Measurements from ENCODE around the gene TTC27.

Gene TTC27

GRCh38 chr2:32671885-32672533, 44.2 kb downstream of the TTC27 start:
- DNase-seq = no peak

DNA sequence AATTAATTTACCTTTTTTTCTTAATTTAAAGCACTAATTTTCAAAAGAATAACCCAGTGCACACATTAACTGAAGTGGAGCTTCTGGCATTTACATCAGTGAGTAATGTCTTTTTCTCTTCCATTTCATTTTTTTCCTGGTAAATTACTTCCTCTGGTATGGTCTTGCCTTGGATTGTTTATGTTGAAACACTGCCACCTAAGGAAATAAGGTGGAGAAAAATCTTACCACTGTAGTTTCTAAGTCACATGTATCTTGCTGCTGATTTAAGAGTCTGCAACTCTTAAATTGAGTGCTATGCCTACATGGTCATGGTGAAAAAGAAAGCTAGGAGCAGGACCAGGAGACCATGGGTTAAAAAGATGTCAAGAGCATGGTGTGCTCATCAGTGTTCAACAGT, 51.0 kb downstream of the TTC27 start:
- DNase-seq = no peak

DNA sequence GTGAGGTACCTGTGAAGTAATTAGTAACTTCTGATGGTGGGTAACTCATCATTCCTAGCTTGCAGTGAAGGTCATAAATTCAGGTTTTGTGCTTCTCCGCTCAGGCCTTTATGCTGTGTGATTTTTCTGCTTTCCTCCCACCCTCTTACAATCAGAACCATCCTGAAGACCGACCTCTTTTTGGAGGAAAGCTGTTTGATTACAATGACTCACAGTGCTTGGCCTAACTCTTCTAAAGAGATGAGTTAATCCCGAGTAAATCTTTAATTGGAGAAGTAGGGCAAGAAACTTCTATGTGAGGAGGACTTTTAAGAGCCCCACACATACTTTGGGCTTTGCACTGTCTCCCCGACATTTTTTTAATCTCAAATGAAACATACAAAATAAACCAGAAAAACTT, 53.1 kb downstream of the TTC27 start:
- no peak for DNase-seq

DNA sequence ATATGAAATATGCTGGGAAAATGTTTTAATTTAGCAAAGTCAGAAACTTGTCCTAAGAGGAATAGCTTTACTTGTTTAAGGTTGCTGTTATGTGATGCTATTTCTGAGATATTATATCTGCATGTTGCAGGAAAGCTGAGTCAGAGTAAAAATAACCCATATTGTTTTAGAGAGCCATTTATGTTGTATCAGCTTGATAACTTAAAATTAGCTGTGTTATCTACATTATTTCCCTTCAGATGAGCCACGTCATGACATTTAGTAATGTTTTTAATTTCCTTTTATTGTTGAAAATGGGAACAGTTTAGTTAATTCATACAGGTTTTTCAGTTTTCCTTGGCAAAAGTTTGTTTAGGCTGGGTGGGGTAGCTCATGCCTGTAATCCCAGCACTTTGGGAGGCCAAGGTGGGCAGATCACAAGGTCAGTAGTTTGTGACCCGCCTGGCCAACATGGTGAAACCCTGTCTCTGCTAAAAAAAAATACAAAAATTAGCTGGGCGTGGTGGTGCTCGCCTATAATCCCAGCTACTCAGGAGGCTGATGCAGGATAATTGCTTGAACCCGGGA, 55.8 kb downstream of the TTC27 start:
- DNase-seq = no peak

DNA sequence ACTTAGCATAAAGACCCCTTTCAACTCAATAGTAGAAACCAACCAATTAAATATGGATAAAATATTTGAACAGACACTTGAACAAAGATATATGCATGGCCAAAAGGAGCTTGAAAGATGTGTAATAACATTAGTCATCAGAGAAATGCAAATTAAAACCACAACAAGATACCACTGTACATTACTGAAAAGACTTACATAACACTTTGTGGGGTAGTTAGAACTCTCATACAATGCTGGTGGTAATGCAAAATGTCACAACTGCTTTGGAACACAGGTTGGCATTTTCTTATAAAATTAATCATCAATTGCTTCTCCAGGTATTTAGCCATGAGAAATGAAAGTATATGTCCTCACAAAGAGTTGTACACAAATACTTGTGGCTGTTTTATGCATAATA, 60.7 kb downstream of the TTC27 start:
- no peak for DNase-seq

DNA sequence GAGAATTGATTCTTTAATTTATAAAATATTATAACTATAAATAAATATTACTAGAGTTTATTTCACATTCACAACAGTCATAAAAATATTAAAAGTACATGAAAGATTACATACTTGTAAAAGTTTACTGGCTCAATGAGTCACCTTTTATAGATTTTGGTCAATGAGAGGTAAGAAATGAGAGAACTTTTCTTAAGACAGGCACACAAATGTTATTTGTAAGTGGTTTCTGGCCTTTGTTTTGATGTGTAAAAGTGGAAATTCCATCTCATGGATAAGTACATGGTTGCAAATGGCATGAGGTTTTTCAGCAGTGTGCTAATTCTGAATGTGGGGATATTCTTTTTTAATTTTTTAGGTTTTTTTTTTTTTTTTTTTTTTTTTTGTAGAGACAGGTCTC, 63.8 kb downstream of the TTC27 start:
- no peak for DNase-seq

DNA sequence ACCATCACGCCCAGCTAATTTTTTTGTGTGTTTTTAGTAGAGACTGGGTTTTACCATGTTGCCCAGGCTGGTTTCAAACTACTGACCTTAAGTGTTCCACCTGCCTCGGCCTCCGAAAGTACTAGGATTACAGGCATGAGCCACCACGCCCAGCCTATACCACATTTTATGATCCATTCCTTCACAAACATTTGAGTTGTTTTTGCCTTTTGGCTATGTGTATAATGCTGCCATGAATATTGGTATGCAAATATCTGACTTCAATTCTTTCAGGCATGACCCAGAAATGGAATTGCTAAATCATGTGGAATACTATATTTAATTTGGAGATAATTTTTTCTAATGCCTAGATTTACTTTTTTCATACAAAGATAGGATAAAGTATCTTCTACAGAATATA, 68.6 kb downstream of the TTC27 start:
- no peak for DNase-seq

- DNase-seq = no peak
These were observed 69.3 kb downstream of the TTC27 start for GRCh38 chr2:32697156-32697555.

DNA sequence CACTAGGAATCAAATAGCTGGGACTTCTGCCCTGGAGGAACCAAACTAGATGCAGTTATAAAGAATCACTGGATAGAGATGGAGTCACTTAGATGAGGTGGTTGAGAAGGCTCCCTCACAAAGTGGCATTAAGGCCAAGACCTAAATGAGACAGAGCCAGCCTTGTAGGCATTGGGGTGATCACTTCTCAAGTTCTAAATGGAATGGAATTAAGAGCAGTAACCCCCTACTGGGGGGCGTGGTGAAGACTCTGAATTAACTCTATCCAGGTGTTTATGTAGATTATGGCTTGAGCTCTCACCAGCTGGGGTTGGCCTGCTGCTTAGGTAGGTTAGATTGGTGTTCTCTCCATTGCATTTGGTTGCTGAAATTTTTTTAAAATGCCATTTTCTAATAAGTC, 71.3 kb downstream of the TTC27 start:
- no peak for DNase-seq

- DNase-seq = no peak
These were observed 74.0 kb downstream of the TTC27 start for GRCh38 chr2:32701806-32702205.

DNA sequence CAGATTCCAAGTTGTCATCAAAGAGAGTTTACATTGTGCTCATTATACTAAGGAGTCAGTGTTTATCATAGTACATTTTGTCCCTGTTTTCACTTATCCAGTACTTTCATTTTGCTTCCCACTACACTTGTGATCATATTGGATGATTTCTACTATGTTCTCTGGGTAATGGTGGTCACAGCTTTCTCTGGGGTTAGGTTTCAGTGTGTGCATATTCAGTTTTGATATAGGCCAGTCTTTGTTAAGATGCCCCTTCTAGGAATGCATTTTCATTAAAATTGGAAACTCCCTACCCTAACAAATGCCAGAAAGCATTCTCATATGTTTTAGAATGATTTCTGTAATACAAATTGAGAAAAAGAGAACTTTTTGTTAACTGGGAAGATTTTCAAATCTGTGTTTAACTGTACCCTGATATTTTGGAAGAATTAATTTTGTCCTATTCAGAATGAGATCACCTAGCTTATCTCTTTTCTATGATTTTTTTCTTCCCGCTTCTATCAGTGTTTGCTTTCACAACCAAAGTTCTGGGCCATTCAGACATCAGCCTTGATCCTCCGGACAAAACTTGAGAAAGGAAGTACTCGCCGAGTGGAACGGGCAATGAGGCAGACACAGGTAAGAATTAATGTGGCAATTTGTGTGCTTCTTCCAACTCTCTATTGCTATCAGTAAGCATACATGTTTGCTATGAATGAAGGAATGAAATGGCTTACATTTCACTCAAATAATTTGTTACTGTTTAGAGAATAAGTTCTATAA, 74.6 kb downstream of the TTC27 start:
- no peak for DNase-seq

GRCh38 chr2:32706815-32707579, 79.1 kb downstream of the TTC27 start:
- DNase-seq = no peak

- no peak for DNase-seq
These were observed 83.4 kb downstream of the TTC27 start for GRCh38 chr2:32711219-32711618.

DNA sequence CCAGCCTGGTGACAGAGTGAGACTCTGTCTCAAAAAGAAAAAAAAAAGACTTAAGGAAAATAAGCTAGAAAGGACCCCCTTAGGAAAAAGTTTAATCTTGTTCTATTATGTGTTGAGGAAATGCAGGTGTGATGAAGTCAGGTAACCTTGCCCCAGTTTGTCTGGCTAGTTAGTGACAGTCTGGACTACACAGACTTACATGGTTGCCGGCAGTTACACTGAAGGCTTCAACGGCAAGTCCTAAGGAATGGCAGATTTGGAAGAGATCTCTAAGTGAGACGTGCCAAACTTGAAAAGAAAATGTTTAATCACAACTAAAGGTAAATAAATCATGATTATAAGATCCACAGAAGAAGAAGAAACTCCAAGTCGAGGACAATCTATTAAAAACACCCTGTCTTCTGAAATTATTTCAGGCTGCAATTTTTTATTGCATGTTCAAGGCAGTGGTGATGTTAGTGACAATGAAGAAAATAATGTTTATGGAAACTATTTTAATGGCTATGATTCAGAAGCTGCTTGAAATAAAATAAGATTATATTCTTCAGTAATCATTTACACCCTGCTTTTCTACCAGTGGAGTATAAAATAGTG, 84.2 kb downstream of the TTC27 start:
- DNase-seq = no peak

DNA sequence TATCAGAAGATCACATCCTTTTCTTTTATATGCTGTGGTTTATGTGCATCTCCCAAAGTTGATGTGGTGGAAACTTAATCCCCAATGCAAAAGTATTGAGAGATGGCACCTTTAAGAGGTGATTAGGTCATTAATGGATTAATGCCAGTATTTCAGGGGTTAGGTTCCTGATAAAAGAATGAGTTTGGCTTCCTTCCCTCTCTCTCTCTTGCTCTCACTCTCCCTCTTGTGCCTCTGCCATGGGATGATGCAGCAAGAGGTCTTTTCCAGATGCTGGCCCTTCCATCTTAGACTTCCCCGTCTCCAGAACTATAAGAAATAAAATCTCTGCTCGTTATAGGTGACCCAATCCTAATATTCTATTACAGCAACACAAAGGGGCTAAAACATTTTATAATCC, 85.0 kb downstream of the TTC27 start:
- DNase-seq = no peak

DNA sequence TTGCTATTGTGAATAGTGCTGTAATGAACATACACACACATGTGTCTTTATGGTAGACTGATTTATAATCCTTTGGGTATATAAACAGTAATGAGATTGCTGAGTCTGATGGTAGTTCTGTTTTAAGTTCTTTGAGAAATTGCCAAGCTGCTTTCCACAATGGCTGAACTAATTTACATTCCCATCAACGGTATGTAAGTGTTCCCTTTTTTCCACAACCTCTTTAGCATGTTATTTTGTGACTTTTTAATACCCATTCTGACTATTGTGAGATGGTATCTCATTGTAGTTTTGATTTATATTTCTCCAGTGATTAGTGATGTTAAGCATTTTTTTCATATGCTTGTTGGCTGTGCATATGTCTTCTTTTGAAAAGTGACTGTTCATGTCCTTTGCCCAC, 86.7 kb downstream of the TTC27 start:
- no peak for DNase-seq

DNA sequence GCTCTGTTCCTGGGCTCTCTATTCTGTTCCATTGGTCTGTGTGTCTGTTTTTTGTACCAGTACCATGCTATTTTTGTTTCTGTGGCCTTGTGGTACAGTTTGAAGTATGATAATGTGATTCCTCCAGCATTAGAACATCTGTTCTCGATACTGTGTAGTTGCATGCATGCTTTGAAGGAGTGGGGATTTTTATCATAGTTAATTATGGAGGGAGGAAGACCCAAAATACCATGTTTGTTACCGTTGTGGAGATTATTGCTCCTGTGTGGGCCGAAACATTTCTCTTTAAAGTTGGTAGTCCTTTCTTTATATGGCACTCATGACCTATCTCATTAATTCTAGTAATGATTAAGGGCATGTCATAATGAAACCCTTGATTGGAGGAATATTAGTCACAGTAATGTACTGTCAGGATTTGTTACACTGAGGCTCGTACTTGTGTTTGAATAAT, 87.6 kb downstream of the TTC27 start:
- no peak for DNase-seq

- DNase-seq = no peak
These were observed 88.1 kb downstream of the TTC27 start for GRCh38 chr2:32715981-32716380.

DNA sequence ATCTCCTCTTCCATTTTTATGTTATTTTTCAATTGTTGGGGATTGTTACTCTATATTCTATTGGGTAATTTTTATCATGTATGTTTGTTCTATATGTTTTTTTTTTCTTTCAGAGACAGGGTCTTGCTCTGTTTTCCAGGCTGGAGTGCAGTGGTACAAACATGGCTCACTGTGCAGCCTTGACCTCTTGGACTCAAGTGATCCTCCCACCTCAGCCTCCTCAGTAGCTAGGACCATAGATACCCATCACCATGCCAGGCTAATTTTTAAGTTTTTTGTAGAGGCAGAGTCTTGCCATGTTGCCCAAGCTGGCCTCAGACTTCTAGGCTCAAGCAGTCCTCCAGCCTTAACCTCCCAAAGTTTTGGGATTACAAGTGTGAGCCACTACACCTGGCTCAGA, 88.7 kb downstream of the TTC27 start:
- no peak for DNase-seq

DNA sequence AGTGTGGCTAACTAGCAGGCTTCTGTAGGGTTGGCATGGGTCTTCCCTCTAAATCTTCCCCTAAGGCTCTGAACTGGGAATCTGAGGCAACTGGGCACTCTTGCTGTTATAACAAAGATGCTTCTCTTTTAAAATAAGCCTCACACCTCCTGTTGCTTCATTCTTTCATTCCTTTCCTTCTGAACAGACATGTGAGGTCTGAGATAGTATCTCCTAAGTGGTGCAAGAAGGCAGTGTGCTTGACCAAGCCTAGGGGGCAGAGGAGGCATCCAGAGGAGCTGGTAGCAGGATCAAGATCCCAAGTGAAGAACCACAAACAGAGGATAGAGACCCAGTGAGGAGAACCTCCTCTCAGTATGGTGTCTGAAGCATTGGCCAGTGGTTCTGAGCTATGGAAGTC, 90.9 kb downstream of the TTC27 start:
- no peak for DNase-seq

- DNase-seq = no peak
These were observed 91.6 kb downstream of the TTC27 start for GRCh38 chr2:32719430-32719829.

GRCh38 chr2:32719933-32720716, 92.3 kb downstream of the TTC27 start:
- no peak for DNase-seq

All from NCI-H1417 (cell line).